ENCODE results near the gene ARHGEF10L. TPM values are rescaled to one million over a fixed set of nuclear protein-coding genes. Genes with fewer than 3 reads are reported as not detected.

Gene ARHGEF10L
- total RNA-seq, 2 donors from 2014 or later, result 81.4 to 93.1 TPM

GRCh38 chr1:17507915-17508314 is 31.6 kb upstream of the ARHGEF10L start:
- 94 to 96% methylated on average over 2 to 6 of the region's 6 CpGs for WGBS, 2 donors
- H3K9me3 ChIP-seq, result no peaks in the 10 kb centered on the region
- H3K27me3 ChIP-seq, result no peaks in the 10 kb centered on the region
- H3K27ac ChIP-seq, result no peak overlapping the region
- DNase-seq, result no peak
- H3K4me3 ChIP-seq, result no peak overlapping the region
- intact Hi-C loops (cut with DNase I), result no loop called here
- peak; percentile 9 for ATAC-seq
- no peaks in the 10 kb centered on the region for H3K36me3 ChIP-seq (replicated peaks in 1 of 2; ENCODE audit: insufficient read depth in 1 of 2, low read depth in 2 of 2)
- H3K4me1 ChIP-seq, result peaks cover 6% of the 10 kb centered on the region
- TF ChIP-seq CTCF (IDR thresholded peaks at IDR 0.05) (peak in 1 of 7 experiments; percentile 16), POLR2A (IDR thresholded peaks at IDR 0.05) (no peak)

- ATAC-seq (no peak), DNase-seq (no peak)
- Histone ChIP-seq H3K36me3 (replicated peaks in 1 of 2; ENCODE audit: insufficient read depth in 1 of 2, low read depth in 2 of 2) (no peaks in the 10 kb centered on the region), H3K27me3 (no peaks in the 10 kb centered on the region), H3K27ac (no peak overlapping the region), H3K9me3 (no peaks in the 10 kb centered on the region), H3K4me1 (peaks cover 6% of the 10 kb centered on the region), H3K4me3 (no peak overlapping the region)
- 48 to 80% methylated on average over 3 to 7 of the region's 8 CpGs for WGBS, 2 donors
- TF ChIP-seq POLR2A (IDR thresholded peaks at IDR 0.05) (no peak), CTCF (IDR thresholded peaks at IDR 0.05) (no peak)
- intact Hi-C loops (cut with DNase I), result no loop called here
These were observed 30.1 kb upstream of the ARHGEF10L start for GRCh38 chr1:17509363-17509762.

GRCh38 chr1:17510138-17510537 is 29.4 kb upstream of the ARHGEF10L start:
- intact Hi-C loops (cut with DNase I), result no loop called here
- 90 to 97% methylated on average over 3 of the region's 3 CpGs for WGBS, 2 donors

GRCh38 chr1:17511188-17511587 is 28.3 kb upstream of the ARHGEF10L start:
- intact Hi-C loops (cut with DNase I), result no loop called here
- H3K9me3 ChIP-seq, result no peaks in the 10 kb centered on the region
- H3K4me1 ChIP-seq, result peaks cover 9% of the 10 kb centered on the region
- no peaks in the 10 kb centered on the region for H3K36me3 ChIP-seq (replicated peaks in 1 of 2; ENCODE audit: insufficient read depth in 1 of 2, low read depth in 2 of 2)
- no peaks in the 10 kb centered on the region for H3K27me3 ChIP-seq
- no peak overlapping the region for H3K27ac ChIP-seq
- TF ChIP-seq POLR2A (IDR thresholded peaks at IDR 0.05) (no peak), CTCF (IDR thresholded peaks at IDR 0.05) (no peak)
- ATAC-seq (no peak), DNase-seq (no peak)
- no peak overlapping the region for H3K4me3 ChIP-seq
- WGBS, 2 donors, result 90 to 93% methylated on average over 2 of the region's 2 CpGs

More at GRCh38 chr1:17510138-17510537, 29.4 kb upstream of the ARHGEF10L start:
- TF ChIP-seq POLR2A (IDR thresholded peaks at IDR 0.05), result no peak
- no peak for TF ChIP-seq CTCF (IDR thresholded peaks at IDR 0.05)
- Histone ChIP-seq H3K36me3 (replicated peaks in 1 of 2; ENCODE audit: insufficient read depth in 1 of 2, low read depth in 2 of 2) (no peaks in the 10 kb centered on the region), H3K4me1 (peaks cover 6% of the 10 kb centered on the region), H3K4me3 (no peak overlapping the region), H3K27ac (no peak overlapping the region), H3K27me3 (no peaks in the 10 kb centered on the region), H3K9me3 (no peaks in the 10 kb centered on the region)
- DNase-seq (no peak), ATAC-seq (no peak)

GRCh38 chr1:17513131-17513530 is 26.4 kb upstream of the ARHGEF10L start:
- Histone ChIP-seq H3K36me3 (replicated peaks in 1 of 2; ENCODE audit: insufficient read depth in 1 of 2, low read depth in 2 of 2) (no peaks in the 10 kb centered on the region), H3K4me1 (peaks cover 19% of the 10 kb centered on the region), H3K4me3 (no peak overlapping the region), H3K9me3 (no peaks in the 10 kb centered on the region), H3K27ac (no peak overlapping the region), H3K27me3 (no peaks in the 10 kb centered on the region)
- WGBS, 2 donors, result 78 to 82% methylated on average over 4 of the region's 4 CpGs
- ATAC-seq (no peak), DNase-seq (no peak)
- intact Hi-C loops (cut with DNase I), result no loop called here
- TF ChIP-seq CTCF (IDR thresholded peaks at IDR 0.05), result no peak
- no peak for TF ChIP-seq POLR2A (IDR thresholded peaks at IDR 0.05)
